ENCODE measurements around the gene CTRB2. TPM values are rescaled to one million over a fixed set of nuclear protein-coding genes. Genes with fewer than 3 reads are reported as not detected.

CTRB2 gene
- total RNA-seq, 1 donor from 2014 or later: not detected

GRCh38 chr16:75193730-75194444 lies 13.1 kb downstream of the CTRB2 start:
- Histone ChIP-seq H3K36me3 (no peaks in the 10 kb centered on the region), H3K27me3 (no peaks in the 10 kb centered on the region), H3K4me1 (no peaks in the 10 kb centered on the region), H3K27ac (no peak overlapping the region), H3K9me3 (no peaks in the 10 kb centered on the region), H3K4me3 (no peak overlapping the region)
- peak; percentile 72 to 82 for DNase-seq (ENCODE audit: extremely low spot score in 2 of 2)
- intact Hi-C loops (cut with DNase I): loop anchor here (10.0 kb wide), 1 partner anchor 211 kb away; no protein-coding TSS in a partner anchor
- TF ChIP-seq POLR2A (IDR thresholded peaks at IDR 0.05): no peak
- no peak for TF ChIP-seq CTCF (IDR thresholded peaks at IDR 0.05)
- no peak for TF ChIP-seq POLR2AphosphoS5 (IDR thresholded peaks at IDR 0.05; ENCODE audit: insufficient read depth in 1 of 2, low read depth in 1 of 2)

- Histone ChIP-seq H3K9me3 (no peaks in the 10 kb centered on the region), H3K4me3 (no peak overlapping the region), H3K27ac (no peak overlapping the region), H3K36me3 (no peaks in the 10 kb centered on the region), H3K4me1 (no peaks in the 10 kb centered on the region), H3K27me3 (no peaks in the 10 kb centered on the region)
- intact Hi-C loops (cut with DNase I): loop anchor here (10.0 kb wide), 1 partner anchor 212 kb away; no protein-coding TSS in a partner anchor
- no peak for TF ChIP-seq POLR2AphosphoS5 (IDR thresholded peaks at IDR 0.05; ENCODE audit: insufficient read depth in 1 of 2, low read depth in 1 of 2)
- no peak for TF ChIP-seq CTCF (IDR thresholded peaks at IDR 0.05)
- no peak for TF ChIP-seq POLR2A (IDR thresholded peaks at IDR 0.05)
- peak in 1 of 2 donors; percentile 19 for DNase-seq (ENCODE audit: extremely low spot score in 2 of 2)
Observed at GRCh38 chr16:75193265-75193650, 13.7 kb downstream of the CTRB2 start.

- peak in 1 of 2 donors; percentile 22 for DNase-seq (ENCODE audit: extremely low spot score in 2 of 2)
- Histone ChIP-seq H3K4me3 (no peak overlapping the region), H3K4me1 (no peaks in the 10 kb centered on the region), H3K27me3 (no peaks in the 10 kb centered on the region), H3K27ac (no peak overlapping the region), H3K9me3 (no peaks in the 10 kb centered on the region), H3K36me3 (no peaks in the 10 kb centered on the region)
- intact Hi-C loops (cut with DNase I): loop anchor here (10.0 kb wide), 1 partner anchor 212 kb away; no protein-coding TSS in a partner anchor
- no peak for TF ChIP-seq POLR2AphosphoS5 (IDR thresholded peaks at IDR 0.05; ENCODE audit: insufficient read depth in 1 of 2, low read depth in 1 of 2)
- no peak for TF ChIP-seq POLR2A (IDR thresholded peaks at IDR 0.05)
- TF ChIP-seq CTCF (IDR thresholded peaks at IDR 0.05): no peak
Observed at GRCh38 chr16:75192606-75193264, 14.2 kb downstream of the CTRB2 start.

- no peak overlapping the region for H3K4me3 ChIP-seq
- H3K36me3 ChIP-seq: no peaks in the 10 kb centered on the region
- intact Hi-C loops (cut with DNase I): loop anchor here (10.0 kb wide), 1 partner anchor 215 kb away; no protein-coding TSS in a partner anchor
- H3K4me1 ChIP-seq: no peaks in the 10 kb centered on the region
- no peak for DNase-seq (ENCODE audit: extremely low spot score in 2 of 2)
- H3K9me3 ChIP-seq: no peaks in the 10 kb centered on the region
- no peak overlapping the region for H3K27ac ChIP-seq
- no peaks in the 10 kb centered on the region for H3K27me3 ChIP-seq
- TF ChIP-seq POLR2A (IDR thresholded peaks at IDR 0.05) (no peak), CTCF (IDR thresholded peaks at IDR 0.05) (no peak), POLR2AphosphoS5 (IDR thresholded peaks at IDR 0.05; ENCODE audit: insufficient read depth in 1 of 2, low read depth in 1 of 2) (no peak)
Observed at GRCh38 chr16:75189638-75190245, 17.2 kb downstream of the CTRB2 start.
